ENCODE results near the gene REPS1.

Gene REPS1

GRCh38 chr6:139014945-139015344 is 26.9 kb upstream of the REPS1 start:
- H3K9me3 ChIP-seq (ENCODE audit: control insufficient read depth, insufficient read depth, low read depth, low read length): no peaks in the 10 kb centered on the region
- H3K36me3 ChIP-seq (ENCODE audit: control insufficient read depth in 2 of 2, insufficient read depth in 1 of 2, low read length in 2 of 2): no peaks in the 10 kb centered on the region
- no peak overlapping the region for H3K27ac ChIP-seq (ENCODE audit: extremely low read depth, low read depth, low read length)
- H3K4me3 ChIP-seq (ENCODE audit: low read depth, low read length): no peak overlapping the region
- CTCF ChIA-PET: no interaction called here
- H3K4me1 ChIP-seq (ENCODE audit: control insufficient read depth, insufficient read depth, low read length): no peaks in the 10 kb centered on the region; the same call in 1 of the 2 replicates
- TF ChIP-seq INSM2 (tag by site-specific recombination; IDR thresholded peaks at IDR 0.05): no peak
- POLR2A ChIA-PET: interaction anchor here (1.4 kb wide), 1 partner anchor 13 kb away, joined by 5 read pairs; no protein-coding TSS in a partner anchor

- ChIA-PET POLR2A (no interaction called here), CTCF (interaction anchor here (0.6 to 0.7 kb wide), 2 partner anchors 18 to 211 kb away, joined by 3 to 5 read pairs; no protein-coding TSS in a partner anchor)
- Histone ChIP-seq H3K4me1 (ENCODE audit: control insufficient read depth, insufficient read depth, low read length) (no peaks in the 10 kb centered on the region; the same call in 1 of the 2 replicates), H3K36me3 (ENCODE audit: control insufficient read depth in 2 of 2, insufficient read depth in 1 of 2, low read length in 2 of 2) (no peaks in the 10 kb centered on the region), H3K4me3 (ENCODE audit: low read depth, low read length) (no peak overlapping the region), H3K27ac (ENCODE audit: extremely low read depth, low read depth, low read length) (no peak overlapping the region), H3K9me3 (ENCODE audit: control insufficient read depth, insufficient read depth, low read depth, low read length) (no peaks in the 10 kb centered on the region)
- TF ChIP-seq ZNF366 (tag by site-specific recombination; conservative IDR thresholded peaks at IDR 0.05) (peak; percentile 82), ELK4 (IDR thresholded peaks at IDR 0.05; ENCODE audit: borderline replicate concordance, low read depth, low read length) (no peak)
These were observed 25.2 kb upstream of the REPS1 start for GRCh38 chr6:139013185-139013800.

GRCh38 chr6:139011980-139012379 is 23.9 kb upstream of the REPS1 start:
- POLR2A ChIA-PET: interaction anchor here (0.6 kb wide), 1 partner anchor 183 kb away, joined by 4 read pairs; no protein-coding TSS in a partner anchor
- Histone ChIP-seq H3K4me3 (ENCODE audit: low read depth, low read length) (no peak overlapping the region), H3K9me3 (ENCODE audit: control insufficient read depth, insufficient read depth, low read depth, low read length) (no peaks in the 10 kb centered on the region), H3K4me1 (ENCODE audit: control insufficient read depth, insufficient read depth, low read length) (no peaks in the 10 kb centered on the region), H3K36me3 (ENCODE audit: control insufficient read depth in 2 of 2, insufficient read depth in 1 of 2, low read length in 2 of 2) (no peaks in the 10 kb centered on the region), H3K27ac (ENCODE audit: extremely low read depth, low read depth, low read length) (no peak overlapping the region)
- CTCF ChIA-PET: no interaction called here
- TF ChIP-seq ZNF843 (tag by site-specific recombination; IDR thresholded peaks at IDR 0.05) (no peak), ZBTB6 (tag by site-specific recombination; IDR thresholded peaks at IDR 0.05) (no peak), ZNF214 (tag by site-specific recombination; IDR thresholded peaks at IDR 0.05; ENCODE audit: borderline replicate concordance) (no peak), ZNF830 (tag by site-specific recombination; IDR thresholded peaks at IDR 0.05; ENCODE audit: low read depth) (no peak), RBAK (tag by site-specific recombination; IDR thresholded peaks at IDR 0.05) (no peak), PATZ1 (tag by site-specific recombination; IDR thresholded peaks at IDR 0.05) (no peak), ZNF704 (tag by site-specific recombination; IDR thresholded peaks at IDR 0.05) (no peak), ZNF350 (tag by site-specific recombination; IDR thresholded peaks at IDR 0.05) (no peak), ZFHX2 (tag by site-specific recombination; conservative IDR thresholded peaks at IDR 0.05) (no peak)

Data from HEK293 (cell line).